ENCODE measurements around the gene NT5C1A.

Gene NT5C1A

GRCh38 chr1:39649636-39650185 is 22.2 kb downstream of the NT5C1A start:
- no peak for TF ChIP-seq CREB1 (IDR thresholded peaks at IDR 0.05; ENCODE audit: low read depth)

GRCh38 chr1:39648496-39648895 is 23.4 kb downstream of the NT5C1A start:
- TF ChIP-seq FOXM1 (IDR thresholded peaks at IDR 0.05; ENCODE audit: borderline replicate concordance, low read depth) (no peak), REST (IDR thresholded peaks at IDR 0.05; ENCODE audit: low read depth) (no peak), EP300 (IDR thresholded peaks at IDR 0.05; ENCODE audit: borderline replicate concordance) (no peak)

- TF ChIP-seq USF1 (IDR thresholded peaks at IDR 0.05): no peak
- no peak for TF ChIP-seq MAX (IDR thresholded peaks at IDR 0.05)
- no peak for TF ChIP-seq CREB1 (IDR thresholded peaks at IDR 0.05; ENCODE audit: low read depth)
- no peak for TF ChIP-seq EP300 (IDR thresholded peaks at IDR 0.05; ENCODE audit: borderline replicate concordance)
- TF ChIP-seq REST (IDR thresholded peaks at IDR 0.05; ENCODE audit: low read depth): no peak
- TF ChIP-seq TCF12 (IDR thresholded peaks at IDR 0.05; ENCODE audit: low read depth): no peak
- TF ChIP-seq RAD21 (IDR thresholded peaks at IDR 0.05; ENCODE audit: low read depth): no peak
- TF ChIP-seq ZBTB7A (IDR thresholded peaks at IDR 0.05; ENCODE audit: low read depth): no peak
- TF ChIP-seq CEBPB (IDR thresholded peaks at IDR 0.05): no peak
- no peak for TF ChIP-seq FOXM1 (IDR thresholded peaks at IDR 0.05; ENCODE audit: borderline replicate concordance, low read depth)
- no peak for TF ChIP-seq YY1 (IDR thresholded peaks at IDR 0.05; ENCODE audit: low read depth)
- TF ChIP-seq TAF1 (IDR thresholded peaks at IDR 0.05; ENCODE audit: low read depth): no peak
- no peak for TF ChIP-seq EGR1 (IDR thresholded peaks at IDR 0.05)
- no peak for TF ChIP-seq NFIC (IDR thresholded peaks at IDR 0.05)
- TF ChIP-seq TEAD4 (IDR thresholded peaks at IDR 0.05): no peak
Observed at GRCh38 chr1:39647247-39647646, 24.7 kb downstream of the NT5C1A start.

GRCh38 chr1:39646232-39647081 is 25.4 kb downstream of the NT5C1A start:
- TF ChIP-seq MAX (IDR thresholded peaks at IDR 0.05): no peak
- TF ChIP-seq CEBPB (IDR thresholded peaks at IDR 0.05): no peak
- no peak for TF ChIP-seq TAF1 (IDR thresholded peaks at IDR 0.05; ENCODE audit: low read depth)

- TF ChIP-seq FOXM1 (IDR thresholded peaks at IDR 0.05; ENCODE audit: borderline replicate concordance, low read depth) (no peak), USF1 (IDR thresholded peaks at IDR 0.05) (no peak), ZBTB7A (IDR thresholded peaks at IDR 0.05; ENCODE audit: low read depth) (no peak), MAX (IDR thresholded peaks at IDR 0.05) (no peak), NFIC (IDR thresholded peaks at IDR 0.05) (no peak), TEAD4 (IDR thresholded peaks at IDR 0.05) (no peak), TAF1 (IDR thresholded peaks at IDR 0.05; ENCODE audit: low read depth) (no peak)
Observed at GRCh38 chr1:39645411-39646043, 26.4 kb downstream of the NT5C1A start.

GRCh38 chr1:39643705-39644104 is 28.2 kb downstream of the NT5C1A start:
- no peak for TF ChIP-seq FOXM1 (IDR thresholded peaks at IDR 0.05; ENCODE audit: borderline replicate concordance, low read depth)
- TF ChIP-seq ZBTB7A (IDR thresholded peaks at IDR 0.05; ENCODE audit: low read depth): no peak
- TF ChIP-seq TCF12 (IDR thresholded peaks at IDR 0.05; ENCODE audit: low read depth): no peak
- TF ChIP-seq CREB1 (IDR thresholded peaks at IDR 0.05; ENCODE audit: low read depth): no peak
- no peak for TF ChIP-seq CEBPB (IDR thresholded peaks at IDR 0.05)
- no peak for TF ChIP-seq EP300 (IDR thresholded peaks at IDR 0.05; ENCODE audit: borderline replicate concordance)
- TF ChIP-seq NFIC (IDR thresholded peaks at IDR 0.05): no peak
- TF ChIP-seq RAD21 (IDR thresholded peaks at IDR 0.05; ENCODE audit: low read depth): no peak
- TF ChIP-seq YY1 (IDR thresholded peaks at IDR 0.05; ENCODE audit: low read depth): no peak
- TF ChIP-seq MAX (IDR thresholded peaks at IDR 0.05): no peak
- TF ChIP-seq REST (IDR thresholded peaks at IDR 0.05; ENCODE audit: low read depth): no peak
- no peak for TF ChIP-seq USF1 (IDR thresholded peaks at IDR 0.05)
- TF ChIP-seq EGR1 (IDR thresholded peaks at IDR 0.05): no peak
